ENCODE measurements around the gene NUP88.

- TF ChIP-seq CTCF (conservative IDR thresholded peaks at IDR 0.05; ENCODE audit: low read depth, low read length): no peak
- TF ChIP-seq EZH2phosphoT487 (IDR thresholded peaks at IDR 0.05; ENCODE audit: borderline replicate concordance, low read length): no peak
Observed at GRCh38 chr17:5379351-5380107, 39.9 kb downstream of the NUP88 start.
